Lower leg skin (tissue), 3 donors: Measurements from ENCODE around the gene SMOC2.

ENCODE experiments used
- CTCF ChIP-seq, 3 donors: fragments of 450-650 bp; IDR thresholded peaks; one replicate each; pipeline ENCODE4 v1.5.1; 2016; ENCODE audit warnings: antibody characterized with exemption in 3 of 3, mild to moderate bottlenecking in 3 of 3, moderate library complexity in 2 of 3
- POLR2A ChIP-seq, 2 donors: fragments of 450-650 bp; IDR thresholded peaks; one replicate each; pipeline ENCODE4 v1.6.1; 2016 to 2017; ENCODE audit warnings: antibody characterized with exemption in 2 of 2, mild to moderate bottlenecking in 1 of 2, moderate library complexity in 1 of 2

GRCh38 chr6:168716581-168716980, 275.6 kb downstream of the SMOC2 start:
- no peak for TF ChIP-seq CTCF (IDR thresholded peaks at IDR 0.05)
- no peak for TF ChIP-seq POLR2A (IDR thresholded peaks at IDR 0.05)
